Neural crest cell (in vitro differentiated cells): ENCODE data around the gene CLINT1. TPM values are rescaled to one million over a fixed set of nuclear protein-coding genes. Genes with fewer than 3 reads are reported as not detected.

ENCODE experiments used
- DNase-seq: peaks from one replicate; pipeline ENCODE4 v3.0.0; 2021; ENCODE audit warnings: low read depth, mixed read lengths, low spot score
- H3K27ac Mint-ChIP-seq: one replicate; pipeline ENCODE4 v1.8.0; 2021; ENCODE audit warnings: mild to moderate bottlenecking, mixed read lengths; ENCODE audit not compliant: unreplicated experiment
- H3K27me3 Mint-ChIP-seq: 2 replicates; pipeline ENCODE4 v1.8.0; 2021; ENCODE audit warnings: low read depth, mild to moderate bottlenecking, mixed read lengths
- H3K36me3 Mint-ChIP-seq: 2 replicates; pipeline ENCODE4 v1.8.0; 2021; ENCODE audit warnings: low read depth, mild to moderate bottlenecking, mixed read lengths
- H3K4me1 Mint-ChIP-seq: 2 replicates; pipeline ENCODE4 v1.8.0; 2021; ENCODE audit warnings: mixed read lengths
- H3K4me3 Mint-ChIP-seq: one replicate; pipeline ENCODE4 v1.8.0; 2021; ENCODE audit warnings: mild to moderate bottlenecking, mixed read lengths
- H3K9me3 Mint-ChIP-seq: 2 replicates; pipeline ENCODE4 v1.8.0; 2021; ENCODE audit warnings: mixed read lengths
- total RNA-seq: library from RNA; stranded (reverse); gene quantifications from 2 replicates; pipeline ENCODE4 v1.2.1, GENCODE V29; 2021
- TF ChIP-seq, protein P1 (sequence below): fragments of 200-600 bp; sonication (generic); conservative IDR thresholded peaks from 2 replicates; pipeline ENCODE4 v1.5.0; 2021; ENCODE audit warnings: antibody characterized with exemption, mild to moderate bottlenecking

The CLINT1 gene
- total RNA-seq, 1 donor from 2014 or later: 53.8 TPM

DNA sequence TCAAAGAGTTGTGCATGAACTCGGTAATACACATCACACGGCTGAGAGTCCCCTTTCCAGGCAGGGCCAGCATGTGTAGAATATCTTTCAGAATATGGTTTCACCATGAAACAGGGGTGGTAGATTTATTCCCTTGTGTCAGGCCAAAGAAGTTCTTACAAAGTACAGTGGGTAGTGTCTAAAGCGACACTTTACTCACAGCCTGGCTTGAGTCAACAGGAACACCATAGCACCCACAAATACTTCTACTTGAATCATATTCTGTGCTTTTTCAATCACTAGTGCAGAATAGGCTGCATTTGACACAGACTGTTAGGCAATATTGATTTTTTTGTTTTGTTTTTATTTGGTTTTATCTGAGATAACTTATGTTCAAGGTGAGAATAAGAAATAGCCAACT, 102.8 kb downstream of the CLINT1 start:
- DNase-seq: no peak

GRCh38 chr5:157750320-157750719, 108.6 kb downstream of the CLINT1 start:
- Mint-ChIP-seq H3K4me3 (no peak overlapping the region), H3K9me3 (no peaks in the 10 kb centered on the region), H3K36me3 (peaks cover 3% of the 10 kb centered on the region), H3K27ac (peak overlapping the region; percentile 45), H3K4me1 (peaks cover 13% of the 10 kb centered on the region), H3K27me3 (no peaks in the 10 kb centered on the region)
- TF ChIP-seq, protein P1, sequence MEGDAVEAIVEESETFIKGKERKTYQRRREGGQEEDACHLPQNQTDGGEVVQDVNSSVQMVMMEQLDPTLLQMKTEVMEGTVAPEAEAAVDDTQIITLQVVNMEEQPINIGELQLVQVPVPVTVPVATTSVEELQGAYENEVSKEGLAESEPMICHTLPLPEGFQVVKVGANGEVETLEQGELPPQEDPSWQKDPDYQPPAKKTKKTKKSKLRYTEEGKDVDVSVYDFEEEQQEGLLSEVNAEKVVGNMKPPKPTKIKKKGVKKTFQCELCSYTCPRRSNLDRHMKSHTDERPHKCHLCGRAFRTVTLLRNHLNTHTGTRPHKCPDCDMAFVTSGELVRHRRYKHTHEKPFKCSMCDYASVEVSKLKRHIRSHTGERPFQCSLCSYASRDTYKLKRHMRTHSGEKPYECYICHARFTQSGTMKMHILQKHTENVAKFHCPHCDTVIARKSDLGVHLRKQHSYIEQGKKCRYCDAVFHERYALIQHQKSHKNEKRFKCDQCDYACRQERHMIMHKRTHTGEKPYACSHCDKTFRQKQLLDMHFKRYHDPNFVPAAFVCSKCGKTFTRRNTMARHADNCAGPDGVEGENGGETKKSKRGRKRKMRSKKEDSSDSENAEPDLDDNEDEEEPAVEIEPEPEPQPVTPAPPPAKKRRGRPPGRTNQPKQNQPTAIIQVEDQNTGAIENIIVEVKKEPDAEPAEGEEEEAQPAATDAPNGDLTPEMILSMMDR: no peak
- DNase-seq: no peak

More for the DNA sequence above, 102.8 kb downstream of the CLINT1 start:
- no peaks in the 10 kb centered on the region for H3K4me1 Mint-ChIP-seq
- no peak overlapping the region for H3K4me3 Mint-ChIP-seq
- TF ChIP-seq, protein P1: no peak
- no peaks in the 10 kb centered on the region for H3K9me3 Mint-ChIP-seq
- H3K36me3 Mint-ChIP-seq: peaks cover 3% of the 10 kb centered on the region
- H3K27me3 Mint-ChIP-seq: no peaks in the 10 kb centered on the region
- H3K27ac Mint-ChIP-seq: no peak overlapping the region

DNA sequence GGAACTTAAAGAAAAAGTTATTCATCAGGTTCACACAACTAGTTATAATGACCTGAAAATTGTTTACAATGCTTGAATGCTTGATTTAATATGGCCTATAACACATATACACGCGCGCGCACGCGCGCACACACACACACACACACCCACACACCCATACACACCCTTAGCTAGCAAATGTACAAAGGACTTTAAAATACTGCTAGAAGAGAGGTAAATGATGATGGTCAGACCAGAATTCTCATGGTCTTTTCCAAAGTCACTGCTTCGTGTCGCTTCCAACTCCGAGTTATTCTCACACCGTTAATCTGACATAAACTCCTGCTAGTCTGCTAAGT, 109.5 kb downstream of the CLINT1 start:
- Mint-ChIP-seq H3K27ac (no peak overlapping the region), H3K27me3 (no peaks in the 10 kb centered on the region)
- TF ChIP-seq, protein P1: no peak

DNA sequence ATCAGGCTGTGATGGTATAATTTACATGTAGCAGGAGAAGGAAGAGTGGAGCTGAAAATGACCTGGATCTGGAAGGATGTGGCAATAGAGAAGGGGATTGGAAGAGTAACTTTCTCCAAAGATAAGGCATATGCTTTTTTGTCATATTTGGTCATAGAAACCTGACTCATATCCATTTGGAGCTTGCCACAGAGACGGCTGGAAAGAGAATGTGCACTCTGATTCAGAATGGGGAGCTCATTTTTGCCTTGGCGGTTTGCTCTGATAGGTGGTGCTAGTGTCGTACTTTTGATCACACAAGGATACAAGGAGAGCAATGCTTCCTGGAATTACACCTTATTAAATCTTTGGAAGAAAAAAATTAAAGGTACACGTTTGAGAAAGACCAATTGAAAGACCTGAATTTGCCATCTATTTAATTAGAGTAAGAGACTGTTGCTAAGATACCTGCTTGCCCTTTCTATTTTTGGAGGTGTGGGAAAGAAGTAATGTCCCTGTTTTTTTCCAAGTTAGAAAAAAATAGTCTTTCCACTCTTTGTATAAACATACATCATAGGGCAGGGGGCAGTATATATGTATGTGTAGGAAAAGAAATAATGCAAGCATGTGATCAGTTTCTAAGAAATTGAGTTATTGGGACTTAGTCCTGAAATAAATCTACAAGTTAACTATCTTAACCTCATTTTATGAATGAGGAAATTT, 110.0 kb downstream of the CLINT1 start:
- DNase-seq: no peak
- Mint-ChIP-seq H3K9me3 (no peaks in the 10 kb centered on the region), H3K36me3 (peaks cover 3% of the 10 kb centered on the region), H3K27ac (no peak overlapping the region), H3K4me3 (no peak overlapping the region), H3K4me1 (peaks cover 26% of the 10 kb centered on the region), H3K27me3 (no peaks in the 10 kb centered on the region)
- TF ChIP-seq, protein P1: no peak

More for the DNA sequence above, 109.5 kb downstream of the CLINT1 start:
- DNase-seq: no peak
- H3K36me3 Mint-ChIP-seq: peaks cover 3% of the 10 kb centered on the region
- H3K9me3 Mint-ChIP-seq: no peaks in the 10 kb centered on the region
- no peak overlapping the region for H3K4me3 Mint-ChIP-seq
- peaks cover 22% of the 10 kb centered on the region for H3K4me1 Mint-ChIP-seq

DNA sequence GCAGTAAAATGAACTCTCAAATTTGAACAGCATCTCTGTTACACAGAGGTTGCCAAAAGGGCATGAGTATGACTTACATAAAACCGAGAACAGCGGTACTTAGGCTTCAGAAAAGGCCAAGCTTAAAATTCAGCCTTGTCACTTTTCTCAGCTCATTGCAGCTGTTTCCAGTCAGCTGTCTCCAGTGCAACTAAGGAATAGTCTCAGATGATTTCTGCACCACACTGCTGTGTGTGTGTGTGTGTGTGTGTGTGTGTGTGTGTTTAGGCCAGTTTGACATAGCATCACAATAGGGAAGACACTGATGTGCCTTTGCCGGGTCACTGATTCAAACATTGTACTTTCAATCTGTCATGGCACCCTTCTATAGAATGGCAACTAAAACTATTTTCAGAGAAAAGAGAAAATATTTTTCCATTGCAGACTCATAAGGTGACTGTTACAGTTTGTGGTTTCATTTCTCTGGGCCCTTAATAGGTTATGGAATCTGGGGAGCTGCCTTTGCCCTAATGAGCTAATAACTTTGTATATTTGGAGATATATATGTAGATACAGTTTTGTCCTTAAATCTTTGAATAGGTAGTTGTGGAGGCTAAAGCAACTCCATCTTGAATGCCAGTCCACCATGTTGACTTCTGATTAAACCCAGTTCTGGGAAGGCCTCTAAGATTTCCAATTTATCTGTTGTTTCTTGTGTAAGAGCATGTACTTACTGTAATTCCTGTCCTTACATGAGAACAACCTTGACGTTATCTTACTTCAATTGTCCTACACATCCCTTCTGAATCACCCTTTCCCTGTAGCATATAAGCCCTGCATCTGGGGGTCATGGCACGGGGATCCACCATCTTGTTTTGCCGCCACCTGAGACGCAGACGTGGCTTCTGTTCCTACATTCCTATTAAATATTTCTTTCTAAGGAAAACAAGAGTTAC, 110.9 kb downstream of the CLINT1 start:
- no peak overlapping the region for H3K27ac Mint-ChIP-seq
- no peak overlapping the region for H3K4me3 Mint-ChIP-seq
- peaks cover 29% of the 10 kb centered on the region for H3K4me1 Mint-ChIP-seq
- peaks cover 2% of the 10 kb centered on the region for H3K36me3 Mint-ChIP-seq
- TF ChIP-seq, protein P1: no peak
- DNase-seq: no peak
- H3K27me3 Mint-ChIP-seq: no peaks in the 10 kb centered on the region
- no peaks in the 10 kb centered on the region for H3K9me3 Mint-ChIP-seq
